ENCODE results near the gene VAV1. TPM values are rescaled to one million over a fixed set of nuclear protein-coding genes. Genes with fewer than 3 reads are reported as not detected.
"Not testable (repeated sequence)": the region's sequence is repeated elsewhere in the genome, so short reads cannot be mapped to it uniquely, and the experiment has no call there.

The VAV1 gene
- polyA plus RNA-seq, 3 donors: 1.2 to 6.3 (median 6.0) TPM

DNA sequence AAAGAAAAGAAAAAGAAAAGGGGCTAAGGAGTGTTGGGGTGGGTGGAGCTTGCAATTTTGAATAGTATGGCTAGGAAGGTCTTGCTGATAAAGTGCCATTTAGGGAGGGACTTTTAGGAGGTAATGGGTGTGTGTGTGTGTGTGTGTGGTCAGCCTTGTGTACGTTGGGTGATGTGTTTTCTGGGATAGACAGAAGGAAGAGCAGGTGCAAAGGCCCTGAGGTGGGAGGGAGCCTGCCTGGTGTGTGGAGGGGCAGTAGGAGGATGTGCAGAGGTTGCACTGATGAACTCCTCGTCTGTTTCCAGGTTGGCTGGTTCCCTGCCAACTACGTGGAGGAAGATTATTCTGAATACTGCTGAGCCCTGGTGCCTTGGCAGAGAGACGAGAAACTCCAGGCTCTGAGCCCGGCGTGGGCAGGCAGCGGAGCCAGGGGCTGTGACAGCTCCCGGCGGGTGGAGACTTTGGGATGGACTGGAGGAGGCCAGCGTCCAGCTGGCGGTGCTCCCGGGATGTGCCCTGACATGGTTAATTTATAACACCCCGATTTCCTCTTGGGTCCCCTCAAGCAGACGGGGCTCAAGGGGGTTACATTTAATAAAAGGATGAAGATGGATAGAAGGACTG, 84.4 kb downstream of the VAV1 start:
- no peak overlapping the region for H3K27ac ChIP-seq (ENCODE audit: low read depth, low read length)
- 43 to 51% (median 46%) methylated on average over 14 of the region's 14 CpGs for WGBS, 3 donors

DNA sequence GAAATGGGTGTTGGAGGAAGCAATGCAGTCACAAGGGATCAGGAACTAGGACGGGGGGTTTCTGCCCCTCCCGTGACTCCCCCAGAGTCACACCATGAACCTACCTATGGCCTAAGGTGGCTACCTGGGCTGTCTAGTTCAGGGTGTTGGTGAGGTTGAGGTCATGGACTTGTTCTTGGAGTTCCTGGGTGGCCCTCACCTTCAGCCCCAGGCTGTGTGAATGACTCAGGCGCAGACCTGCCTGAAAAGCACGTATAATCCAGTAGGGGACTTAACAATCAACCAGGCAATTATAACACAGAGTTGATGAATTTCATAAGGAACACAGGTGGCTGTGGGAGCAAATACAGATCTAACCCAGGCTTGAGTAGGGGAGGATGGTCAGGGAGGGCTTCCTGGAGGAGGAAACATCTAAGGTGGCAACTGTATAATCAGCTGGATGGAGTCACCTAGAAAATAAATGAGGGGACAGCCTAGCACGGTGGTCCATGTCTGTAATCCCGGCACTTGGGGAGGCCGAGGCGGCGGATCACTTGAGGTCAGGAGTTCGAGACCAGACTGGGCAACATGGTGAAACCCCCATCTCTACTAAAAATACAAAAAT, 89.3 kb downstream of the VAV1 start:
- 78 to 82% (median 80%) methylated on average over 10 of the region's 10 CpGs for WGBS, 3 donors
- no peak overlapping the region for H3K27ac ChIP-seq (ENCODE audit: low read depth, low read length)

DNA sequence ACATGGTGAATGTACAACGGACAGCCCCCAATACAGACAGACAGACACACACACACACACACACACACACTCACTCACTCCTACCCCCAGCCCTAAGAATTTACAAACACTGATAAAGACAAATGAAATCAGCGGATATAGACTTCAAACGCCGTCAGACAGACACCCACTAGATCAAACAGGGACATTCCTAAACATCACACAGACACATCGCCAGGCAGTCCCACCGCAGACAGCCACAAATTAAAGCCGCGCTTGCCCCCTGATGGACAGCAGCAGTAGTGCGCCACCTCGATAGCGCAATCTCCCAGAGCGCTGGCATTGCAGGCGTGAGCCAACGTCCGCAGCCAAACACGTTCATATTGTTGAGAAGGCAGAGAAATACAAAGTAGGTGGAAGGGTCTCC, 90.2 kb downstream of the VAV1 start:
- no peak overlapping the region for H3K27ac ChIP-seq (ENCODE audit: low read depth, low read length)
- WGBS, 3 donors: 2% methylated on average over 16 of the region's 16 CpGs

DNA sequence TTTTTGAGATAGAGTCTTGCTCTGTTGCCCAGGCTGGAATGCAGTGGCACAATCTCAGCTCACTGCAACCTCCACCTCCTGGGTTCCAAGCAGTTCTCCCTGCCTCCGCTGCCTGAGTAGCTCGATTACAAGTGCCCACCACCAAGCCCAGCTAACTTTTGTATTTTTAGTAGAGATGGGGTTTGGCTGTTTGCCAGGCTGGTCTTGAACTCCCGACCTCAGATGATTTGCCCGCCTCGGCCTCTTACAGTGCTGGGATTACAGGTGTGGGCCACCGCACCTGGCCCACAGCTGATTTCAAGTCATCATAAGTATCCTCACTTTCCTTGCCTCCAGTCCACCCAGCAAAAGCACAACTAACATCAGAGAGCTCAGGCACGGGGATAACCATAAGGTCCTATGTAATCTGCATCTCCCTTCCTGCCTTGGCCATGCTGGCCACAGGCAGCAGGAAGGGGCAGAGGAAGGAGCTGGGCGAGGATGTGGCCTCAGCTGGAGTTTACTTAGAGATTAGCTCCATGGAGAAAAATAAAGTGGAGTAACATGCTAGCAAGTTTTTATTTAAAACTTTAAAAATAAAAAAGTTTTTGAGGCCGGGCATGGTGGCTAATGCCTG, 91.9 kb downstream of the VAV1 start:
- WGBS, 3 donors: 50 to 60% (median 53%) methylated on average over 9 of the region's 9 CpGs
- no peak overlapping the region for H3K27ac ChIP-seq (ENCODE audit: low read depth, low read length)

DNA sequence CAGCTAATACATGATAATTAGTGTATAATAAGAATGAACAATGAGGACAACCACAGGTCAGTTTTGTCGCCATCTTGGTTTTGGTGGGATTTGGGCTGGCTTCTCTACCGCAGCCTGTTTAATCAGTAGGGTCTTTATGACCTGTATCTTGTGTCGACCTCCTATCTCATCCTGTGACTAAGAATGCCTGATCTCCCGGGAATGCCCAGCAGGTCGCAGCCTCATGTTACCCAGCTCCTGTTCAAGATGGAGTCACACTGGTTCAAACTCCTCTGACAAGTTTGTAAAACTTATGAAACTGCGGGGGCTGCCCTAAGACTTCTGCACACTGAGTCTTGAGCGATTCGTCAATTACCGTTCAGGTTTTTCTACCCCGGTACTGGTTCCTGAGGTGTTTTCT, 93.3 kb downstream of the VAV1 start:
- H3K27ac ChIP-seq (ENCODE audit: low read depth, low read length): no peak overlapping the region
- WGBS, 3 donors: 59 to 83% (median 82%) methylated on average over 10 of the region's 10 CpGs

DNA sequence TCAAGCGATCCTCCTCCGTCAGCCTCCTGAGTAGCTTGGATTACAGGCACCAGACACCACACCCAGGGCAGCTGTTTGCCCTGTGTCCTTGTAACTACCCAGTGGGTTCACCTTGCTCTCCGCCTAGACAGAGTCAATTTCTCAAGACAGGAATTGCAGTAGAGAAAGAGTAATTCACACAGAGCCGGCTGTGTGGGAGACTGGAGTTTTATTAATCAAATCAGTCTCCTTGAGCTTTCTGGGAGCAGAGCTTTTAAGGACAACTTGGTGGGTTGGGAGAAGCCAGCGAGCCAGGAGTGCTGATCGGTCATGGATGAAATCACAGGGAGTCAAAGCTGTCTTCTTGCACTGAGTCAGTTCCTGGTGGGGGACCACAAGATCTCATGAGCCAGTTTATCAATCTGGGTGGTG, 94.2 kb downstream of the VAV1 start:
- 49 to 55% (median 52%) methylated on average over 6 of the region's 6 CpGs for WGBS, 3 donors

DNA sequence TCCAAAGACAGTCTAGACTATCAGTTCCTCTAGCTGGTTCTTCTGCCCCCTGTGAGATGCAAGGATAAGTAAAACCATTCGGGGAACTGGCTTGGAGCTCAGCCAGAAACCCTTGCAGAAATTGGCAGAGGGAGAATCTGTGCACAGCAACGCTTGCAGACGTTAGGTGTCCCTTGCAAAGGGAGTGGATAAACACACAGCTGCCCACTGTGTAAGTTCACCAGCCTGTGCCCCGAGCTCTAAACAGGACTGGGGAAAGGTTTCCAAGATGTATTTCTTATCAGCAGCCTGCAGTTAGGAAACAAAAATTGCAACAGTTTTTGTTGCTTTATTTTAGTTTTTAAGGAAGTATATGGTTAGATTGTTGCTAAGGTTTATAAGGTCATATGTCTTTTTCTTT, 95.8 kb downstream of the VAV1 start:
- no peak overlapping the region for H3K27ac ChIP-seq (ENCODE audit: low read depth, low read length)
- 5 to 6% (median 5%) methylated on average over 4 of the region's 4 CpGs for WGBS, 3 donors

More for the DNA sequence above, 94.2 kb downstream of the VAV1 start:
- no peak overlapping the region for H3K27ac ChIP-seq (ENCODE audit: low read depth, low read length)

DNA sequence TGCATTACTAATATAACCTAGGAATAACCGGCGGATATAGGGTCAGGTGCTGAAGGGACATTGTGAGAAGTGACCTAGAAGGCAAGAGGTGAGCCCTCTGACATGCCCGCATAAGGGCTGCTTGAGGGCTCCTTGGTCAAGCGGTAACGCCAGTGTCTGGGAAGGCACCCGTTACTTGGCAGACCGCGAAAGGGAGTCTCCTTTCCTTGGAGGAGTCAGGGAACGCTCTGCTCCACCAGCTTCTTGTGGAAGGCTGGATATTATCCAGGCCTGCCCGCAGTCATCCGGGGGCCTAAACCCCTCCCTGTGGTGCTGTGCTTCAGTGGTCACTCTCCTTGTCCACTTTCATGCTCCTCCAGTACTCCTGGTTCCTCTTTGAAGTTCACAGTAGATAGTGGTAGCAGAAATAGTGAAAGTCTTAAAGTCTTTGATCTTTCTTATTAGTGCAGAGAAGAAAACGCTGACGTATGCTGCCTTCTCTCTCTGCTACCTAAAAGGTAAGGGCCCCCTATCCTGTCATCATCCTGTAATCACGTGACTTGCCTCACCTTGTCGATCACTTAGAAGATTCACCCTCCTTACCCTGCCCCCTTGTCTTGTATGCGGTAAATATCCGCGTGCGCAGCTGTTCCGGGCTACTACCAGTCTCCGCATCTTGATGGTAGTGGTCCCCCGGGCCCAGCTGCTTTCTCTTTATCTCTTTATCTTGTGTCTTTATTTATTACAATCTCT, 96.8 kb downstream of the VAV1 start:
- 85 to 91% (median 85%) methylated on average over 21 to 22 of the region's 22 CpGs for WGBS, 3 donors

DNA sequence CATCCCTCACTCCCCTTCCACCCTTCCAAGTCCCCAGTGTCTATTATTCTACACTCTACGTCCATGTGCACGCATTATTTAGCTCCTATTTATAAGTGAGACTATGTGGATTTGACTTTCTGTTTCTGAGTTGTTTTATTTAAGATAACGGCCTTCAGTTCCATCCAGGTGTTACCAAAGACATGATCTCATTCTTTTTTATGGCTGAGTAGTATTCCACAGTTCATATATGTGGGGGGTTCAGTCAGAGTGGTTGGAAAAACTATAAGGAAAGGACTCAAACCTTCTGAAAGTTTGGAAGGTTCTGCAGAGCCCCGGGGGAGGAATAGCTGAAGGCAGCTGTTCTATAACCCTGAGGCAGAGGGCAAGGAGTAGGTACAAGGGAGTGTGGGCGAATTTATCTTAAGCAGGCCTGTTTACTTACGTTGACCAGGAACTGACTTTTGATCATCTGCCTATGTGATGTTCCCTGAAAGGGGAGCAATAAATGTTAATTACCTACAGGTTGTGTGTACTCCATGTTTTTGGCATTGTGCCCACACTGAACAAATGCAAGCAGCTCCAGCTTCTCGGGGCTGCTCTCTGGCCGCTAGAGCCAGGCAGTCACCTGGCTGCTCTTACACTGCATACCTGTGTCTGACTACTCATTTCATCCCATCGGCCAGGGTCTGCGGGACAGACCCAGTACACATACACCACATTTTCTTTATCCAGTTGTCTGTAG, 101.4 kb downstream of the VAV1 start:
- no peak overlapping the region for H3K27ac ChIP-seq (ENCODE audit: low read depth, low read length)
- 81 to 89% (median 87%) methylated on average over 10 of the region's 10 CpGs for WGBS, 3 donors

More for the DNA sequence above, 96.8 kb downstream of the VAV1 start:
- not testable (repeated sequence) for H3K27ac ChIP-seq (ENCODE audit: low read depth, low read length)

DNA sequence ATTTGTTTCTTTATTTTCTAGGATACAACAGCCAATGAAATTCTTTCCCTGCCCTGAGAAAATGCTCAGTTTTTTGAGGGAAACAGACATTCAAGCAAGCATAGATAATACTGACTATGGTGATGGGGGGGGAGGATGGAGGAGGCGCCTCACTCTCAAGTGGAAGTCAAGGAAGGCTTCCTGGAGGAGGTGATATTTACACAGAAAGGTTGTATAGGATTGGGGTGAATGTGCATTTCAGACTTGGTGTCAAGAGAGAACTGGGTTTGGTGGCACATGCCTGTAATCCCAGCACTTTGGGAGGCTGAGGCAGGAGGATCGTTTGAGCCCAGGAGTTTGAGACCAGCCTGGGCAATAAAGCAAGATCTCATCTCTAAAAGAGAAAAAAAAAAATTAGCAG, 102.7 kb downstream of the VAV1 start:
- WGBS, 3 donors: 76 to 95% (median 80%) methylated on average over 2 of the region's 2 CpGs

DNA sequence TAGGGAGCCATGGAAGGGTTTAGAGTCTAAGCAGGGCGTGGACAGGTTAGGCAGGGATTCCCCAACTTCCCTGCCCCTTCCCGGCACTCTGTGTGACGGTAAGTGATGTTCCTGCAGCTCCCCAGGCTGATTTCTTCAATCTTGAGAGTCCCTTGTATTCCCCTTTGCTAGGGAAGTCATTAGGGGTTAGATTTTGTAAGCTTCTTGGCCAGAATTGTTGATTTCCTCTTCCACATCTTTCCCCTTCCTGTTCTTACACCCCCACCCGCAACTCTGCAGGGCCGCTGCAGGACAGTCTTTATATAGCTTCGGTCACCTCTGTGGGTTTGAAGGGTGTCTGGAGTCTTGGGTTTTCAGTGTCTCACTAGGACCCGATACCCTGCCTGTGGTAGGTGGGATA, 104.2 kb downstream of the VAV1 start:
- H3K27ac ChIP-seq (ENCODE audit: low read depth, low read length): no peak overlapping the region
- 30 to 62% (median 37%) methylated on average over 7 of the region's 7 CpGs for WGBS, 3 donors

More for the DNA sequence above, 102.7 kb downstream of the VAV1 start:
- no peak overlapping the region for H3K27ac ChIP-seq (ENCODE audit: low read depth, low read length)

DNA sequence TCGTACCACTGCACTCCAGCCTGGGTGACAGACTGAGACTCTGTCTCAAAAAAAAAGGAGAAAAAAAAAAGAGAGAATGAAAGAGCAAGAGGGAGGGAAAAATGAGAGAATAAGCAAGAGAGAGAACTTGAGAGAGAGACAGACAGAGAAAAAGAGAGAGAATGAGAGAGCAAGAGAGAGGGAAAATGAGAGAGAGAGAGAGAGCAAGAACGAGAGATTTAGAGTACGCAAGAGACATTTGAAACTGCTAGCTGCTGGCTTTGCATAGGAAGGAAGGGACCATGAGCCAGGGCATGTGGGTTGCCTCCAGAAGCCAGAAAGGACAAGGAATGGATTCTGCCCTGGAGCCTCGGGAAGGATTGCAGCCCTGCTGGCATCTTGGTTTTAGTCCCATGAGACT, 105.3 kb downstream of the VAV1 start:
- 78 to 85% (median 82%) methylated on average over 4 of the region's 4 CpGs for WGBS, 3 donors
- no peak overlapping the region for H3K27ac ChIP-seq (ENCODE audit: low read depth, low read length)

DNA sequence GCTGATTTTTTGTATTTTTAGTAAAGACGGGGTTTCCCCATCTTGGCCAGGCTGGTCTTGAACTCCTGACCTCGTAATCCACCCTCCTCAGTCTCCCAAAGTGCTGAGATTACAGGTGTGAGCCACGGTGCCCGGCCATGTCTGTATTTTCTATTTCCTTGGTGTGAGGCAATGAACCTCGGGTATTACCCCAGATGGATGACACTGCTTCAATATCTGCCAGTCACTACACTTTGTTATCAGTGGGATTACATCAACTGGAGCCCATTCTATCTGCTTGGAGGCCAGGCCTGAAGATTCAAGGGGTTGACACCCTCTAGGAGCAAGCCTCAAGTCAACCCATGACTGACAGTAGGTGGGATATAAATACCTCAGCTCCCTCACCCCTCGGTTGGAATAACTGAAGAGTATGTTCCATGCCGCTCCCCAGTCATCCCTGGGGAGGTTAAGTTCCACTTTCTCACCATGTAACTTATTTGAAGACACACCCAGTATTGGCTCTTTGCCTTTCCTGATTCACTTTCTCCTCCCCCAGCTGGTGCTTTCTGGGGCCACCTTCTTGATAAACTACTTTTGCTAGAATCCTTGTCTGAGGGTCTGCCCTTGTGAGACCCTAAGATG, 113.9 kb downstream of the VAV1 start:
- H3K27ac ChIP-seq (ENCODE audit: low read depth, low read length): no peak overlapping the region
- WGBS, 3 donors: 62 to 68% (median 64%) methylated on average over 7 of the region's 7 CpGs

DNA sequence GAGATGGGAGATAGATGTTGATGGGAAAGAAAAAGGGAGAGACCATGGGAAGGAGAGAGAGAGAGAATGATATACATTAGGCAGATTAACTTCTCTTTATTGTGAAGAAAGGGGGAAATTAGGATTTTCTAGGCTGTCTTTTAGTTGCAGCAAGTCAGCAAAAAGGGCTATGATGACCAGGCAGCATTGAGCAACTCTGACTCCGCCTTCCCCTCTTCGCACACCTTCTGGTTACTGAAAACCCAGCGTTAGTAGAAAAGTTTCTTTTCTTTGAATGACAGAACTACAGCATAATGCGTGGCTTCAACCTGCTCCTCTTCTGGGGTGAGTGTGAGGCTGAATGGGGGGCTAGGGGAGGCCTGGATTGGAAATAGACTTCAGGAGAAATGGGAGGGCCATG, 114.8 kb downstream of the VAV1 start, which contains the start of gene ADGRE1:
TSS of gene ADGRE1 (plus strand) at position 264 of the 400 bp plus-strand sequence. CDS start at position 294, 30 bp downstream.
- WGBS, 3 donors: 51 to 65% (median 56%) methylated on average over 4 of the region's 4 CpGs
- H3K27ac ChIP-seq (ENCODE audit: low read depth, low read length): no peak within 1 kb of the TSS

DNA sequence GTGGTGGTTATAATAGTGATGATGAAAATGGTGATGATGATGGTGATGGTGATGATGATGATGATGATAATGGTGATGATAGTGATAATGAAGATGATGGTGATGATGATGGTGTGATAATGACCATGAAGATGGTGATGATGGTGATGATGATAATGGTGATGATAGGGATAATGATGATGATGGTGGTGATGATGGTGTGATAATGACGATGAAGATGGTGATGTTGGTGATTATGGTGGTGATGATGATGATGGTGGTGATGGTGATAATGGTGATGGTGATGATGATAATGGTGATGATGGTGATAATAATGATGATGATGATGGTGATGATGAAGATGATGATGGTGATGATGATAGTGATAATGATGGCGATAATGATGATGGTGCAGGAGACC, 116.5 kb downstream of the VAV1 start:
- 88 to 94% (median 94%) methylated on average over 2 of the region's 2 CpGs for WGBS, 3 donors
- no peak overlapping the region for H3K27ac ChIP-seq (ENCODE audit: low read depth, low read length)

DNA sequence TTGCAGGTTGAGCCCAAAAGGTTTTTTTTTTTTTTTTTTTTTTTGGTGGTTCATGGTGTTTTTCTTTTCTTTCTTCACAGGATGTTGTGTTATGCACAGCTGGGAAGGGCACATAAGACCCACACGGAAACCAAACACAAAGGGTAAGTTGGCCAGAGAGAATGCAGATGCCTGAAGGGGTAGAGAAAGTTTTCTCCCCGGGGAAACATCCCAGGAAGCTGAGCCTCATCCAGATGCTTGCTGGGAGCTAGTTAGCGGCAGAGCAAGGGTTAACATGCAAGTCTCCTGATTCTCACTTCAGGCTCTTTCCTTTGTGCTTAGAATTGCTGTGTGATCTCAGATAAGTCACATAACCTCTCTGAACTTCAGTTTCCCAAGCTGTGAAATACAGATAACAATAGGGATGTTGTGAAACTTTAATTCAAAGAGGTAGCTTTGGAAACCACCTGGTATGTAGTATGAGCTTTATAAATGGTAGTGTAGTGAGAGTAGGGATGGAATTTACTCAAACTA, 117.9 kb downstream of the VAV1 start:
- H3K27ac ChIP-seq (ENCODE audit: low read depth, low read length): no peak overlapping the region
- WGBS, 3 donors: 29 to 47% (median 45%) methylated on average over 3 of the region's 3 CpGs

DNA sequence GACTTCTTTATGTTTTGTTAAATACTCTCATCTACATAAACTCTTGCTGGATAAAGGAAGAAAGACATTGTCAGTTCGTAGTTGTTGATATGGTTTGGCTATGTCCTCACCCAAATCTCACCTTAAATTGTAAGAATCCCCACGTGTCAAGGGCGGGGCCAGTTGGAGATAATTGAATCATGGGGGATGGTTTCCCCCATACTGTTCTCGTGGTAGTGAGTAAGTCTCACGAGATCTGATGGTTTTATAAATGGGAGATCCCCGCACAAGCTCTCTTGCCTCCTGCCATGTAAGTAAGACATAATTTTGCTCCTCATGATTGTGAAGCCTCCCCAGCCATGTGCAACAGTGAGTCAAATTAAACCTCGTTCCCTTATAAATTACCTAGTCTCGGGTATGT, 118.4 kb downstream of the VAV1 start:
- 54 to 63% (median 62%) methylated on average over 8 of the region's 8 CpGs for WGBS, 3 donors
- H3K27ac ChIP-seq (ENCODE audit: low read depth, low read length): no peak overlapping the region
